Activated CD4-positive, alpha-beta T cell treated with anti-CD3 and anti-CD28 coated beads, Interleukin-2, amount 50 U/mL, for 1 hour (primary cell): ENCODE results near the gene OR1K1.
"Not testable (repeated sequence)": the region's sequence is repeated elsewhere in the genome, so short reads cannot be mapped to it uniquely, and the experiment has no call there.

Experiments used
- DNase-seq: peaks from one replicate; pipeline ENCODE4 v3.0.0-alpha.2; 2020

Gene OR1K1

DNA sequence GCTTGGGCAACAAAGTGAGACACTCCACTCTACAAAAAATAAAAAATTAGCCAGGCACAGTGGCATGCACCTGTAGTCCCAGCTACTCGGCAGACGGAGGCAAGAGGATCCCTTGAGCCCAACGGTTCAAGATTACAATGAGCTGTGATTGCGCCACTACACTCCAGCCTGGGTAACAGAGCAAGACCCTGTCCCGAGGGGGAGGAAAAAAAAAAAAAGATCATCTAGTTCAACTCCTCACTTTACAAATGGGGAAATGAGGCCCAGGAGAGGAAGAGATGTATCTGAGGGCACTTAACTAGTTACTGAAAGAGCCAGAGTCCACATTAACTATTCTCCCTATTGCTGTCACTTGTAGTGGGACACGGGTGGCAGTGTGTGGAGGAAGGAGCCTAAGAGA, 14.6 kb downstream of the OR1K1 start:
- DNase-seq: no peak

DNA sequence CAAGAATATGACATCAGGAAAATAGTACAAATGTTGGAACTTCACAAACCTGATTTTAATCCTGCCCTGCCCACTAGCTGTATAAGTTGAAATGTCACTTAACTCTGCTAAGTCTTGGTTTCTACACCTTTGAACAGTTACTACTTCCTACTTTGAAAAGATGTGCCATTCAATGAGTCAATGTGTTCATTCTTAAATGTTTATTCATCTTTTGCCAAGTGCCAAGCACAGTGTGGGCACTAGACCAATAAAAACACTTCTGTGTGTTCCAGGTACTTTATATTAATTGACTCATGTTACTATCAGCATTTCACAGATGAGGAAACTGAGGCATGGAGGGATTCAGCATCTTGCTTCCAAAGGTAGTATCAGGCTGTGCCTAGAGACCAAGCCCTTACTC, 15.6 kb downstream of the OR1K1 start:
- DNase-seq: no peak

DNA sequence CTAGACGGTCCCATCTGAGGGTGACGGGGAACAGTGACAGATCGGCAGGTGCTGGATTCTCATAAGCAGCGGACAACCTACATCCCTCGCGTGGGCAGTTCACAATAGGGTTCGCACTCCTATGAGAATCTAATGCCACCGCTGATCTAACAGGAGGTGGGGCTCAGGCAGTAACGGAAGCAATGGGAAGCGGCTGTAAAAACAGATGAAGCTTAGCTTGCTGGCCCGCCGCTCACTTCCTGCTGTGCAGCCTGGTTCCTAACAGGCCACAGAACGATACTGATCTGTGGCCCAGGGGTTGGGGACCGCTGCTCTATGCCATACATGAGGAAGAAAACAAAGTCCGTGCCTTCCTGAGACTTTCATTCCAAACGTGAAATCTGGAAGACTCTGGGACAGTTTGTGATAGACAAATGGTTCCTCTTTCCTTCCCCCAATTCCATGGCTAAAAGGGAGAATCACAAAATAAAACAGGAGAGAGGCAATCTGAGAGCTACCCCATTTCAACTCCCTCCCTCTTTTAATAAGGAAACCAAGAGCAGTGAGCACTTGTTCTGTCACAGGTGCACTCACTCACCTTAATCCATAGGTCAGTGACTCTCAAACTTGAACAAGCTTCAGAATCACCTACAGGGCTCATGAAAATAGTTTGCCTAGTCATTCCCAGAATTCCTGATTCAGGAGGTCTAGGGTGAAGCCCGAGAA, 16.4 kb downstream of the OR1K1 start:
- DNase-seq: peak; percentile 47

DNA sequence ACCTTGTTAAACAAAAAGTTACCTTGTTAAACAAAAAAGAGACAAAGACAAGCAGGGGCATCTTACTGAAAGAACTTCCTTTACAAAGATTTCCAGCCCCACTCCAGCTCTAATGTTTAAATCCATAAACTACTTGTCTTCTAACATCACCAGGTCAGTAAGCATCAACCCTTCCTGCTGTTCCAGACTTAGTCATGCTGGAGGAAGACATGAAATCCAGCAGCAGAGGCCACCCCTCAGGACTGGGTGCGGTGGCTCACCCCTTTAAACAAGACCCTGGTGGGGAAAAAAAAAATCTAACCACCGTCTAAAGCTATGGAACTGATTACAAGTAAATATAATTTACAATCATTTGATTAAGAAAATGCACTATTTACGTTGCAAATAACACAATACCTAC, 19.4 kb downstream of the OR1K1 start:
- DNase-seq: no peak

DNA sequence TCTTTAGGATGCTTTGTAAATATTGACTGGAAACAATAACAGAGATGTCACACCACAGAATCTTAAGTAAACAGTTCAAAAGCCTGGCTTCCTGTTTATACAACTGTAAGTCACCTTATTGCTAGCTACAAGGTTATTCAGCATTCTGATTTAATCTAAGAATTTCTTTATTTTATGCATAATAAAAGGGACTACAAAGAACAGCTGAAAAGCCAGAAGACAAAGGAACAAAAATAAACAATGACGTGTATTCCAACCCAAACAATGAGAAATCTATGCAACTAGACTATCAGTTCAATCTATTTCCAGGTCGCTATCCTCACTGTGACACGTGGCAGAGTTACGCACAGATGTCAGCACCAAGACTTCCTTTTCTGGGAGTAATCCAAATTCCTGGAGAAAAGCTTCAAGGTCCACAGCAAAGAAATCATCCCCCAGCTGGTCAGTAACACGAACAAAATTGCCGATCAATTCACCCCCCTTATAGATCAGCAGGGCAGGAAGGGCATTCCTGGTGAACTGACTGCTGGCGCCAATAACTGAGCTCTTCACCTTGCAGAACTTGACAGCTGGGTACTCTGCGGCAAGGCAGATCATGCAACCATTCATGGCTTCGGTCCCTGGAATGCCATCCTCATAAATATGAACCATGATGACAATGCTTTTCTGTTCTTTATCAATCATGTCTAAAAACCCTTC, 20.0 kb downstream of the OR1K1 start:
- no peak for DNase-seq

DNA sequence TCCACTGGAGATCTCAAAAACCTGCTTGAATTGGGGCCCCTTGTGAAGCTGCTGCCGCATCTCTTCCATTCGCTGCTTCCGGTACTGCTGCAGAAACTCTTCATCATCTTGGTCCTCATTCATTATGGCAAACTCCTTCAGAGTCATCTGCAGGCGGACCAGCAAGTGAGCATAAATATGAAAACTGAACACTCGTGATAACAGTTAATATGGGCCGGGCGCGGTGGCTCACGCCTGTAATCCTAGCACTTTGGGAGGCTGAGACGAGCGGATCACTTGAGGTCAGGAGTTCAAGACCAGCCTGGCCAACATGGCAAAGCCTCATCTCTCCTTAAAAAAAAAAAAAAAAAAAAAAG, 20.5 kb downstream of the OR1K1 start:
- DNase-seq: no peak

DNA sequence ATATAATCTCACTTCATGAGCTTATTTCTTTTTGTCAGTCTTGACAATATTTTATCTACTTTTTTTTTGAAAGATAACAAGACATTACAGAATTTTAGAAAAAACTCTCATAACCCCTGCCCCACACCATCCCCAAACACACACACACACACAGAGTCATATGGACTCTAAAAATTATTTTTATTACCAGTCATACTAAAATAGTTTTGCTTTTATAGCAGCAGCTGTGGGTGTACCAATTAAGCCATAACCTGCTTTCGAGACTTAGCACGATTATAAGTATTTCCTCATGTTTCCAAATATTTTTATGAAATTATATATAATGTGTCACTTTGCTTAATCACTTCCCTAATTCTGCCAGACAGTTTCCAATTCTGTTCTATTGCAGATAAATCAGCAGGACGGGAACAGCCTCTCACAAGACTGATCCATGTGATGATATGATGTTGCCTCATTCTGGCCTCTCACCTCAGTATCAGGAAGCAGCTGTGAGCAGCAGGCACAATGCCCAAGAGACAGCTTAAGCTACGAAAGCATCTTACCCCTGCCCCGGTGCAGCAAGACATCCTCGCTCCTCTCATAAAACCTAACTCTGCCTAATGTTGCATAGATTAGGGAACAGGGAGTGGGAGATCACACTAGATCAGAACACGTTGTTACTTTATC, 21.5 kb downstream of the OR1K1 start:
- no peak for DNase-seq

DNA sequence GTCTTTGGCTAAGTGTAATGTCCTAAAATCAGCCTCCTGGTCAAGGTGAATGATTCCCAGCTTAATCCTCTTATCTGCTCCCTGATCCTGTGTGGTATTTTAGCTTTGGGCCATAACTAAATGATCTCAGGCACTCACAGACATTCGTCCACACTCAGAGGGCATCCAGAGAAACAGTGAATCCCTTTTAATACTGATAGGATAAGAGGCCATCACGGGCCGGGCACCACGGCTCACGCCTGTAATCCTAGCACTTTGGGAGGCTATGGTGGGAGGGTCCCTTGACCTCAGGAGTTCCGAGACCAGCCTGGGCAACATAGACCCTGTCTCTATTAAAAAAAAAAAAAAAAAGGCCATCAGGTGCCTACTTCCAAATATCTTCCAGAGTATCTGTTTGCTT, 22.1 kb downstream of the OR1K1 start:
- no peak for DNase-seq

DNA sequence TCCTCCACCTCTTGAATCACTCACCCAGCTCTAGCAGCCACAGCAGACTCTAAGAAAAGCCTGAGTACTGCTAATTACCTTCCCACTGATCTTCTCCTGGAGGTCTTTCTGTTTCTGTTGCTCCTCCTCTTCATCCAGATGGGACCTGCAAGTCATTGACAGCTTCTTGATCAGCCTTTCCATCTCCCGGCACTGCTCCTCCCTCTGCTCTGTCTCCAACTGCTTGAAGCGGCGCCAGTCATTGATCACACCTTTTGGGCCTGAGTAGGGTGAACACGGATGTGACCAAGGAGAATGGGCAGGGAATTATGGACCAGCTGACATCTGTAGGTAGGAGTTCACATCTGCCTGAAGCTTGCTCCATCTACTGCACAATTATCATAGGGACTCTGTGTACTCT, 23.0 kb downstream of the OR1K1 start:
- no peak for DNase-seq

DNA sequence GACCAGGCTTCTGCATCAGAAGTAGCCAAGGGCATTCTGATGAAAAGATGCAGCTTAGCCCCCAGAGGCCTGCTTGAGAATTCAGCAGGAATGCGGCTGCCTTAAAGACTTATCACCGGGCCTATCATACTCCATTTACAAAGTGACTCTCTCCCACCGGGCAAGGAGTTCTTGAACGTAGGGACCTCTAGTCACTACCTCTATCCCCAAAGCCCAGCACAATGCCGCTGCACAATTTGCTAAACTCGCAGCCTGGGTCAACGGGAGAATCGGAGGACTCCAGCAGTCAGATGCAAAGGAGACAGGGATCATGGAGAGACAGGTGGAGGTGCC, 27.8 kb downstream of the OR1K1 start:
- no peak for DNase-seq

DNA sequence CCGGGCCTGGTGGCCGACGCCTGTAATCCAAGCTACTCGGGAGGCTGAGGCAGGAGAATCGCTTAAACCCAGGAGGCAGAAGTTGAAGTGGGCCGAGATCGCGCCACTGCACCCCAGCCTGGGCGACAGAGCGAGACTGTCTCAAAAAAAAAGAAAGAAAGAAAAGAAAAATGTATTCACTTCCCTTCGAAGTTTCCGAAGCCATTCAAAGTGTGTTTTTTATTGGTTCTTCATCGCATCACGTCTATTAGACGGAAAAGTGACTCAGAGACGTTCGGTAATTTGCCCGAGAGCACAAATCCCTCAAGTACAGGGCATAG, 29.0 kb downstream of the OR1K1 start:
- not testable (repeated sequence) for DNase-seq

DNA sequence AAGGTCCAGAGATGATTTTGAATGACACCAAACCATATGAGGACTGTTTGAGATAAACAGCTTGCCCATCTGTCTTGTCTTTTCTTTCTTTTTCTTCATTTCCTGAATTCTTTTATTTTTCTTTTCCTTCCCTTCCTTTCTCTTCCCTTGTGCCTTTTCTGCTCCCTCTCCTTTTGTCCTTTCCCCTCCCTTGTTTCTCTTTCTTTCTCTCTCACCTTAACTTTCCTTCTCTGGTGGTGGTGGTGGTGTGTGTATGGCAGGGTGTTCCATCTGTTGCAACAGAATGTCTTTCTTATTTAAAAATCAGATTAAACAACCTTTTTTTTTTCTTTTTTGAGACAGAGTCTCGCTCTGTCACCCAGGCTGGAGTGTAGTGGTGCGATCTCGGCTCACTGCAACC, 32.3 kb downstream of the OR1K1 start:
- no peak for DNase-seq

DNA sequence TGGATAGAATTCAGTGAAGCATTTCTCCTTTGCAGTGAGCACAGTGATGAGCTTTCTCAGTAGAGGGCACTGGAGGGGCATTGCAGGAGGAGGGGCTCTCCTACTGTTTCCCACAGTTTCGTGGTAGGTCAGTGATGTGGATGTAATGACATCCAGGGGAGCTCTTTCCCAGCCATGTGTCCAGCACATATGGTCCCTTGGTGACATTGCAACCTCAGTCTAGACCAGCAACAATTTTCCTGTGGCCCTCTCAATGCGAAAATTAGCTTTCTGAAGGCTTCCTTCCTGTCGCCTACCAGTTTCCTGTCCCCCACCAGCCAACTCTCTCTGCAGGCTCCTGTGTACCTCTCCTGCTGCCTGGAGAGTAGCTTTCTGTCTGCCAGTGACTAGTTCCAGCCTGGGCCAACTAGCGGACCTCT, 35.4 kb downstream of the OR1K1 start:
- no peak for DNase-seq

DNA sequence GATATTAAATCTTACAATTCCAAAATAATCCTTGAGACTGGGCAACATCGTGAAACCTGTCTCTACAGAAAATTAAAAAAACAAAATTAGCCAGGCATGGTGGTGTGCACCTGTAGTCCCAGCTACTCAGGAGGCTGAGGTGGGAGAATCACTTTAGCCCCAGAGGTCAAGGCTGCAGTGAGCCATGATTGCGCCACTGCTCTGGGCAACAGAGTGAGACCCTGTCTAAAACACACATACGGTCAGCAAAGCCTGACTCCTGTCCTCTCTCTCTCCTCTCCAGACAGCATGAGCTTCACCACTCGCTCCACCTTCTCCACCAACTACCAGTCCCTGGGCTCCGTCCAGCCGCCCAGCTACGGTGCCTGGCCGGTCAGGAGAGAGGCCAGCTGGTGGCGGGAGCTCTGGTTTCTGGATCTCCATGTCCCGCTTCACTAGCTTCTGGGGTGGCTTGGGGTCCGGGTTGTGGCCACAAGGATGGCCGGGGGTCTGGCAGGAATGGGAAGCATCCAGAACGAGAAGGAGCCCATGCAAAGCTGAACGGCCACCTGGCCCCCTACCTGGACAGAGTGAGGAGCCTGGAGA, 37.4 kb downstream of the OR1K1 start:
- DNase-seq: no peak

DNA sequence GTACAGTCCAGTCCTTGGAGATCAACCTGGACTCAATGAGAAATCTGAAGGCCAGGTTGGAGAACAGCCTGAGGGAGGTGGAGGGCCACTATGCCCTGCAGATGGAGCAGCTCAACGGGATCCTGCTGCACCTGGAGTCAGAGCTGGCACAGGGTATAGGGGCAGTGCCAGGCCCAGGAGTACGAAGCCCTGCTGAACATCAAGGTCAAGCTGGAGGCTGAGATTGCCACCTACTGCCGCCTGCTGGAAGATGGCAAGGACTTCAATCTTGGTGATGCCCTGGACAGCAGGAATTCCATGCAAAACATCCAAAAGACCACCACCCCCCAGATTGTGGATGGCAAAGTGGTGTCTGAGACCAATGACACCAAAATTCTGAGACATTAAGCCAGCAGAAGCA, 38.5 kb downstream of the OR1K1 start:
- DNase-seq: not testable (repeated sequence)

DNA sequence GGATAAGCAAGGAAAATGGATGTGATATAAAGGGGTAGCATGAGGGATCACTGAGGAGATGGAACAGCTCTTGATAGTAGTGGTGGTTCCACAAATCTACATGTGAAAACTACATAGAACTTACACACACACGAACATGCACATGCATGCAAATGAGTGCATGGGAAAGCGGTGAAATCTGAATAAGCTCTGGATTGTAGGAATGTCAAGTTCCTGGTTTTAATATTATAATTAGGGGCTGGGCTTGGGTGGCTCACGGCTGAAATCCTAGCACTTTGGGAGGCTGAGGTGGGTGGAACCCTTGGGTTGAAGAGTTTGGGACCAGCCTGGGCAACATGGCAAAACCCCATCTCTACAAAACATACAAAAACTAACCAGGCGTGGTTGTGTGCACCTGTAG, 41.6 kb downstream of the OR1K1 start:
- no peak for DNase-seq

DNA sequence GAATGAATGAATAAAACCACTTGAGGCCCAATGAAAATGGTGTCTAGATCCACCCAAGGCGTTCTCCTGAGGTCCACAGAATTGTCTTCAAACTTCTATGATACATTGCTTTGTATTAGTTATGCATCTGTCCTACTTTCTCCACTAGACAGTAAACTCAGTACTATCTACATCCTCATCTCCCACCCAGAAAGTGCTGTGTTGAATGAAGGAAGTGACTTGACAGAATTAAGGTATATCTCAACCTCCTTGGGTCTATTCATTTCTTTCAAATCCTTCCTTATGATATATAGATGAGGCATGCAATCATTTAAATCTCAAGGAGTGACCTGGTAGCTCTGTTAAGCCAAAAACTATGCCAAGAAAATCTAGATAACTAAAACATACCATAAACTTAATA, 44.2 kb downstream of the OR1K1 start:
- DNase-seq: no peak

DNA sequence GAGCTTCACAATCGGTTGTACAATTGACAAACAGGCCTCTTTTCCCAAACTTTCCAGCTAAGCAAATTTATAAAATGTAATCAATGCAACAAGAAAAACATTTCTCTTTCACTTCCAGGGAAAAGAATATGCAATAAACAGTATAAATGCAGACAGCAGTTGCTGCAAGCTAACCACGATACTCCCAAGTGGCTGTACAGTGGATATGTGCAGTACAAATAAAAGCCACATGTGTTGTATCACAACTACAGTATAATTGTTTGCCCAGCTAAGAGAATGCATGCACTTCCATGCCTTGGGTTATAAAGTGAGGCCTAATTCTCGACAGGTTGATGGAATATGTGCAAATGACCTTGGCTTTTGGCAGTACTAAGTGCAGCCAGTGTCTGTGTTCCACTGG, 45.2 kb downstream of the OR1K1 start:
- no peak for DNase-seq

DNA sequence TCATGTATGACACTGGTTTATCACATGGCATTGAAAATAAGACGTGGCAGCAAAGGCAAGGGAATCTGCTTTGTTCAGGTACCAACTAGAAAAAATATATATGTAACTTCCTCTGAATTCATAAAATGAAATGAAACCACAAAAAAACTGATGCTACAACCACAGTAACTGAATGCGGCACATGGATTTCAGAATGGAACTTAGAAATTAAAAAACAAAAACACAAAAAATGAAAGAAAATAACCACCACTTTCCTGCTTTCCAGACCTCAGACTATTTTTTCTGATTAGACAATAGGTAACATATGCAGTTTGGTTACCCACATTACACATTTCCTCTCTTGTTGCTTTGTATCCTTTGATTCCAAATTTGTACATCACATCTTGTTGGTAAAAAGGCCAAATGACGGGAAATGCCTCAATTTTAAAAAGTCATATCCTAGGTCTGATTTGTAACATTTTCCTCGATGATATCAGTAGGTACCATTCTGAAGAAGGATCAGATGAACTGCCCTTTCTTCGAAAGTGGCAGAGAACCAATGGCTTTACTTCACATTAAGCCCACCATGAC, 46.5 kb downstream of the OR1K1 start:
- no peak for DNase-seq

DNA sequence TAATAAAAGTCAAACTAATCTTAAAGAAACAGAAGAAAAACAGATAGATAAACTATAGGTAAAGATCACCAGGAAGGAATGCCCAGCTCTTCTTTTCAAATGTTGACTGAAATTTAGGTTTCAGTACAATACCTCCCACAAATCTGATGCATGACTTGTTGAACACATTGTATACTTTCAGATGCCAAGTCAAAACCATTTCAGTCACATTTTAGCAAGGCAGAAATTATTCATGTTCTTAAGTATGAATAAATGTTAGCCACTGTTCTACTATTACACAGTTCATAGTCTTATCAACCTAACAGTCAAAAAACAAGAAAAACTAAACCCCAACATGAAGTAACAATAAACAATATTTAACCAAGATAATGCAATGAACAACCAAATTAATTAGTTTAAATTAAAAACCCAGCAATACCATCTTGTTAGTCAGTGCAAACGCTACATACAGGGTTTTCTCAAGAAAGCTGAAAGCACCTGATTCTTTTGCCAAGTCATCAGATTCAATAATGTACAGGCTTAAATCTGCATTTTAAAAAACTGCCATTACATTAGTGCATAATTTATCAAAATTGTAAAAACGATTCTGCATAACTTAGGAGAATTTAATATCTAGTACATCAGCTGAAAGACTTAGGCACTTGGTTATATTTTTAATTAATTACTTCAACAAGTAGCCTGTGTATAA, 48.5 kb downstream of the OR1K1 start:
- DNase-seq: no peak
